M059J (cell line): ENCODE data around the gene FMNL2. TPM values are rescaled to one million over a fixed set of nuclear protein-coding genes. Genes with fewer than 3 reads are reported as not detected.

Experiments
- DNase-seq: peaks from one replicate; pipeline ENCODE4 v3.0.0-alpha.2; 2012; ENCODE audit warnings: low read depth
- total RNA-seq: library from RNA; depleted of rRNA; stranded (reverse); fragments of >200 nt; shearing (Covaris generic); gene quantifications from 2 replicates; pipeline ENCODE4 v1.2.3, GENCODE V29; 2014

Gene FMNL2
- total RNA-seq, 1 experiment from 2014 or later: 13.2 TPM

- DNase-seq: no peak
Observed at GRCh38 chr2:152492911-152493310, 157.9 kb downstream of the FMNL2 start.

- no peak for DNase-seq
Observed at GRCh38 chr2:152493417-152493816, 158.4 kb downstream of the FMNL2 start.

GRCh38 chr2:152493945-152494528, 159.1 kb downstream of the FMNL2 start:
- no peak for DNase-seq

- DNase-seq: no peak
Observed at GRCh38 chr2:152496371-152496770, 161.4 kb downstream of the FMNL2 start.

- DNase-seq: peak; percentile 94
Observed at GRCh38 chr2:152497481-152498052, 162.6 kb downstream of the FMNL2 start.

GRCh38 chr2:152499331-152499816, 164.4 kb downstream of the FMNL2 start:
- DNase-seq: no peak

GRCh38 chr2:152499896-152500735, 165.1 kb downstream of the FMNL2 start:
- DNase-seq: peak; percentile 25

- DNase-seq: no peak
Observed at GRCh38 chr2:152500772-152501171, 165.8 kb downstream of the FMNL2 start.

GRCh38 chr2:152501666-152502065, 166.7 kb downstream of the FMNL2 start:
- no peak for DNase-seq

GRCh38 chr2:152504618-152505017, 169.6 kb downstream of the FMNL2 start:
- DNase-seq: peak; percentile 61

GRCh38 chr2:152505495-152505906, 170.5 kb downstream of the FMNL2 start:
- DNase-seq: peak; percentile 80

- DNase-seq: peak; percentile 93
Observed at GRCh38 chr2:152506843-152507242, 171.9 kb downstream of the FMNL2 start.

- no peak for DNase-seq
Observed at GRCh38 chr2:152507907-152508306, 172.9 kb downstream of the FMNL2 start.

- DNase-seq: peak; percentile 37
Observed at GRCh38 chr2:152508446-152508845, 173.5 kb downstream of the FMNL2 start.

GRCh38 chr2:152509772-152510491, 175.0 kb downstream of the FMNL2 start:
- DNase-seq: no peak

- DNase-seq: no peak
Observed at GRCh38 chr2:152510621-152511020, 175.6 kb downstream of the FMNL2 start.

- DNase-seq: no peak
Observed at GRCh38 chr2:152511981-152512380, 177.0 kb downstream of the FMNL2 start.

GRCh38 chr2:152513029-152513428, 178.1 kb downstream of the FMNL2 start:
- DNase-seq: no peak

- DNase-seq: peak; percentile 89
Observed at GRCh38 chr2:152513681-152514080, 178.7 kb downstream of the FMNL2 start.

GRCh38 chr2:152518034-152518433, 183.1 kb downstream of the FMNL2 start:
- no peak for DNase-seq

GRCh38 chr2:152518641-152519580, 183.9 kb downstream of the FMNL2 start:
- DNase-seq: no peak
